Right kidney (tissue), 9 donors: ENCODE data around the gene SRP68.

Experiments used
- DNase-seq: peaks from one replicate; pipeline ENCODE4 v3.0.0-alpha.2; 2016
- long read RNA-seq, 8 donors: transcript quantifications; one replicate each; lab custom pipeline, GENCODE V29; 2026

SRP68 gene
- long read RNA-seq, donor 1, transcript SRP68-201 (16 exons, 2,649 nt): major isoform, 18 of 20 reads
- long read RNA-seq, donor 1, partial matches to known transcripts: 0 of 20 reads
- long read RNA-seq, donor 1, other reads (novel, unspliced or antisense): 0 of 20 reads
- long read RNA-seq, donor 2, transcript SRP68-201 (16 exons, 2,649 nt): major isoform, 8 of 8 reads
- long read RNA-seq, donor 2, partial matches to known transcripts: 0 of 8 reads
- long read RNA-seq, donor 2, other reads (novel, unspliced or antisense): 0 of 8 reads
- long read RNA-seq, donor 3, transcript SRP68-201 (16 exons, 2,649 nt): major isoform, 11 of 21 reads
- long read RNA-seq, donor 3, partial matches to known transcripts: 8 of 21 reads
- long read RNA-seq, donor 3, other reads (novel, unspliced or antisense): 0 of 21 reads
- long read RNA-seq, donor 4, transcript SRP68-201 (16 exons, 2,649 nt): major isoform, 16 of 19 reads
- long read RNA-seq, donor 4, partial matches to known transcripts: 0 of 19 reads
- long read RNA-seq, donor 4, other reads (novel, unspliced or antisense): 0 of 19 reads
- long read RNA-seq, donor 5, transcript SRP68-201 (16 exons, 2,649 nt): major isoform, 15 of 17 reads
- long read RNA-seq, donor 5, partial matches to known transcripts: 0 of 17 reads
- long read RNA-seq, donor 5, other reads (novel, unspliced or antisense): 0 of 17 reads
- long read RNA-seq, donor 6, transcript SRP68-201 (16 exons, 2,649 nt): major isoform, 6 of 7 reads
- long read RNA-seq, donor 6, partial matches to known transcripts: 0 of 7 reads
- long read RNA-seq, donor 6, other reads (novel, unspliced or antisense): 0 of 7 reads
- long read RNA-seq, donor 7: 0 reads
- long read RNA-seq, donor 8, transcript SRP68-201 (16 exons, 2,649 nt): major isoform, 24 of 25 reads
- long read RNA-seq, donor 8, partial matches to known transcripts: 0 of 25 reads
- long read RNA-seq, donor 8, other reads (novel, unspliced or antisense): 0 of 25 reads

DNA sequence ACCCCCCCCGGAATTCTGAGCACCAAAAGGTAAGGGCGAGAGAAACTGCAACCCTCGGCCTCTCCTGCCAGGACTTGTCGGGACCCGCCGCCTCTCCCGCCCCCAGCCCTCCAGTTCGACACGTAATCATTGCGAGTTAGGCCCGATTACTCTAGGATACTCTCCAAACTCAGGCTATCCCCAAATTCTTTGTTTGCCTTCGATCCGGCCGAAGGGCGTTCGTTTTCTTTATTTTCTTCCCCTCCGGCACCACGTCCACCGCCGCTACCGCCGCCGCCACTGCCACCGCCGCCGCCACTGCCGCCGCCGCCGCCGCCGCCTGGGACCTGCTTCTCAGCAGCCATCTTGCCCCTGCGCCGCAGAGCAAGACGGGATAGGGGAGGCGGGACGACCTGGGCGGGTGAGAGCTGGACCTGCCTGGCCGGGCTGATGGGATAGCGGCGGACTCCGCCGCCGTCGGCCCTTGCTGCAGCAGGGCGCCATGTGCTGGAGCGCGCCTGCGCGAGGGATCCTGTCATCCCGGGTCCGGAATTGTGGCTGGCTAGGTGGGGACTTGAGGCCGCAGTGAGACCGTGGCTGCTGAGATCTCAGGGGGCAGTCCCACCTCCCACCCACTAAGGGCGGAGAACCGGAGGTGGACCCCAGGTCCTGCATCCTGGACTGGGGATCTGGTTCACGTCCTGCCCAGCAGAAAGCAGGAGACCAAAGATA, at the start of gene SRP68:
Gene SRP68, minus strand, starts transcription at position 370 of the 711 bp plus-strand sequence. Its CDS starts 26 bp downstream, at position 344.
- peak; percentile 81 for DNase-seq

DNA sequence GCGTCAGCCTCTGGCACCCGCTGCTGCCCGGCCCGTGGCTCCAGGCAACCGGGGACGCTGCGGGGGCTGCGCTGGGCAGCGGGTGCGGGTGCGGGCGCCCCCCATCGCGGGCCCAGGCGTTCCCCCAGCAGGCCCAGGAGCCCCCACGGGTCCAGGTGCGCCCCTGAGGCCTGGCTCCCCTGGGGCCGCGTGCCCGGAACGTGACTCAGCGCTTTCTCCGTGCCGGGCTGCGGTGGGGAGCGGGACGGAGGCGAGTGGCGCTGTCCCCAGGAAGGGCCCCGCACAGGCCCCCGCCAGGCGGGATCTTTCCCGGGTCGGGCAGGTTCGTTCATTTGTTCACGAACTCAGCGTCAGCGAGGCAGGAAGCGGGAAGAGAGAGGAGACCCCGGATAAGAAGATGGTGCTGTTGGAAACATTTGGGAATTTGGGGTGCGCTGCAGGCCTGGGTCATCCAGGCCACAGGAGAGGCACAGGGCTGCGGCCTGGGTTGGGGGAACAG, 49.7 kb upstream of the SRP68 start:
- DNase-seq: no peak

- no peak for DNase-seq
Measured at GRCh38 chr17:76120658-76121008, 48.3 kb upstream of the SRP68 start.

DNA sequence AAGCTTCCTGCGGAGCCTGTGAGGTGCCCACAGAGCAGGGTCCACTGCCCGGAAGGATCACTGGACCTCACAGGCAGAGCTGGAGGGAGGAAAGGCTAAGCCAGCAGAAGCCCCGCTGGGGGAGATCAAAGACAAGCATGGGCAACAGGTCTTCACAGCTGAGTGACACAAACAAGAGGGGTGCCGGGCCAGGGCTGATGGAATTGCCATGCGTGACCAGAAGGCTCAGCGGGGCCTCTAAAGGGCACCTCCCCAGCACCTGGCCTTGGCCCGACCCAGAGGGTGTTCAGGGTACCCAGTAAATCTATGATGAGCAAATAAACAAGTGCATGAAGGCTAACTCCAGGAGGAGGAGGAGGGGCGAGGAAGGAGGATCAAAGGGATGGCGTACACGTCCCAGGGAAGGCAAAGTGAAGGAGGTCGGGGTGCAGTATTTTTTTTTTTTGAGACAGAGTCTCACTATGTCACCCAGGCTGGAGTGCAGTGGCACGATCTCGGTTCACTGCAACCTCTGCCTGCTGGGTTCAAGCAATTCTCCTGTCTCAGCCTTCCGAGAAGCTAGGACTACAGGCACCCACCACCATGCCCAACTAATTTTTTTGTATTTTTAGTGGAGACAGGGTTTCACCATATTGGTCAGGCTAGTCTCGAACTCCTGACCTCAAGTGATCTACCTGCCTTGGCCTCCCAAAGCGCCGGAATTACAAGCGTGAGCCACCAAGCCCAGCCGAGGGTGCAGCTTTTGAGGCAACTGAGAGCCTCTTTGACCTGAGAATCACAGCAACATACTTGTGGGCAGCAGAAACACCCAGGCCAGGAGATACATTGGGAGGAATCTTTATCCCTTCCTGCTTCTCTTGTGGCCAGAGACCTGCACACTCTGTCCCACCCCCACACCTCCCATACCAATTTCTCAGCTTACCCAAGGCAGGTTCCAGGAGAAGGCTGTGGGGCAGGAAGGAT, 47.4 kb upstream of the SRP68 start:
- peak; percentile 46 for DNase-seq

DNA sequence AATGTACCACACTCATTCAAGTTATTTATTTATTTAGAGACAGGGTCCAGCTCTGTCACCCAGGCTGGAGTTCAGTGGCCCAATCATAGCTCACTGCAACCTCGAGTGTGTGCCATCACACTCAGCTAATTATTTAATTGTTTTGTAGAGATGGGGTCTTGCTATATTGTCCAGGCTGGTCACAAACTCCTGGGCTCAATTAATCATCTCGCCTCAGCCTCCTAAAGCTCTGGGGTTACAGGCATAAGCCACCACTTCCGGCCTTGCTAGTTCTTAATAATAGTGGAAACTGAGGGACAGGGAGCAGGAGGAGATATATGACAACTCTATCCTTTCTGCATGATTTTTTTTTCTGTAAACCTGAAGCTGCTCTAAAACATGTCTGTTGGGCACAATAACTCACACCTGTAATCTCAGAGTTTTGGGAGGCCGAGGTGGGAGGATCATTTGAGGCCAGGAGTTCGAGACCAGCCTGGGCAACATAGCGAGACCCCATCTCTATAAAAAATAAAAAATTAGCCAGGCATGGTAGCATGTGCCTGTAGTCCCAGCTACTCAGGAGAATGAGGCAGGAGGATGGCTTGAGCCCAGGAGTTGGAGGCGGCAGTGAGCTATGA, 42.9 kb upstream of the SRP68 start:
- no peak for DNase-seq

- DNase-seq: no peak
Measured at GRCh38 chr17:76111956-76112355, 39.6 kb upstream of the SRP68 start.

DNA sequence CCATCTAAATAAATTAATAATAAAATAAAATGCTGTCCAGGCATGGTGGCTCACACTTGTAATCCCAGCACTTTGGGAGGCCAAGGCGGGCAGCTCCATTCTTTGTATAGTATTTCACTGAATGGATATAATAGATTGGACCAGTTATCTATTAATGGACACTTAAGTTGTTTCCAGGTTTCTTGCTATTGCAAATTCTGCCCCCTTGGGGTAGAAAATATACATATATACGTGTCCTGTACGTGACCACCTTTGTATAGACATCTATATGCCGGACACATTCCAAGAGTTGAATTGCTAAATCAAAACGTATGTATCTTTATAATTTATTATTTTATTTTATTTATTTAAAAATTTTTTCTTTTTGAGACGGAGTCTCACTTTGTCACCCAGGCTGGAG, 35.2 kb upstream of the SRP68 start:
- no peak for DNase-seq

DNA sequence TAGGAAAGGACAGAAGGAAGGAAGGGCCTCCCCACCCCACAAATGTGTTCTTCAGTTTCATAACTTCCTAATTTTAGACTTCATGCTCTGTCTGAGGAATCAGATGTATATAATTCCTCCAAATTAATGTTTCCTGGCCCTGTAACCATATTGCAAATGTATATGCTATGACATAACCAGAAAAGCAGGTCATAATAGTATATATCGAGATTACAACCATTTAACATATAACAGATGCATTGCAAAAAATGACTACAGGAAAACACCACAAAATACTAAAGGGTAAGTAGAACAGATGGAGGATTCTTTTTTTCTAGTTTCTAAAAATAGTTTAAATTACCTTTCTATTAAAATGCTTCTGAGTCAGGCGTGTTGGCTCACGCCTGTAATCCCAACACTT, 34.4 kb upstream of the SRP68 start:
- DNase-seq: no peak

DNA sequence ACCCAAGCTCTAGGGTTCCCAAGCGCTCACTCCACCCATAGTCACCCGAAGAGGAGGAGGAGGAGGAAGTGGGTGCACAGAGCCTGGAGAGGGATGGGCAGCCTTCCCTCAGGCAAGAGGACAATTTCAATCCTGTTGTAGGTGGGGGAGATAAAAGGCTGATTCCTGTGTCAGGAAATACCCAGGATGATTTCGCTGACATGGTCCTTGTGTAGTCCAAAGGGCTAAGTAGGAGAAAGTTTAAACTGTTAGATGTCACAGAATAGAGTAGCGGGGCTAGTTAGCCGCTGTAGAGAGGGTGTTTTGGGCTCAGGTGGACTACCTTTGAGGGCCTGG, 32.5 kb upstream of the SRP68 start:
- DNase-seq: no peak

DNA sequence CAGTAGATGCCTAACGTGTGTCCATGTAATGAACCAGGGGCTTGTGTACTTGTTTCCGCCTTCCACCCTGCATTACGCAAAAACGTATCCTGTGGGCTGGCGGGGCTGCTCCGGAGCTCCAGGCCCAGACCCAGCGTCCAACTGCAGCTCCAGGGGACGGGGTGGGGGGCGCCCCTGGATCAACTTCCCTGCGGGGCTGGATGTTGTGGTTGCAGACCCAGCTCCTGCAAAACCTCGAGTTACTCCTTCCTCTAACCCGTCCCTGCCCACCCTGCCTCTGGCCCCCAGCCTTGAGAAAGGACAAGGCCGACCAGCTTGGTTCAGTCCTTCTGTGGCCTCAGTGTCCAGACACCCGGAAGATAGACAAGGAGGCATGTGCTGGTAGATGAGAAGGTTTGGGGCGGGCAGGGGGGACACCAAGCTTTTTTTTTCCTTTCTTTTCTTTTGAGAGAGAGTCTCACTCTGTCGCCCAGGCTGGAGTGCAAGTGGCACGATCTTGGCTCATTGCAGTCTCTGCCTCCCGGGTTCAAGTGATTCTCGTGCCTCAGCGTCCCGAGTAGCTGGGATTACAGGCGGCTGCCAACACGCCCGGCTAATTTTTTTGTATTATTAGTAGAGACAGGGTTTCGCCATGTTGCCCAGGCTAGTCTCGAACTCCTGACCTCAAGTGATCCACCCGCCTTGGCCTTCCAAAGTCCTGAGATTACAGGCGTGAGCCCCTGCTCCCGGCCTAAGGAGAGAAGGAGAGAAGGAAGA, 32.0 kb upstream of the SRP68 start:
- no peak for DNase-seq

- peak; percentile 92 for DNase-seq
Measured at GRCh38 chr17:76103274-76104139, 31.2 kb upstream of the SRP68 start, which contains the start of gene EXOC7. EXOC7 (minus strand) TSS chr17:76103787; CDS start chr17:76103692, 95 bp downstream.

DNA sequence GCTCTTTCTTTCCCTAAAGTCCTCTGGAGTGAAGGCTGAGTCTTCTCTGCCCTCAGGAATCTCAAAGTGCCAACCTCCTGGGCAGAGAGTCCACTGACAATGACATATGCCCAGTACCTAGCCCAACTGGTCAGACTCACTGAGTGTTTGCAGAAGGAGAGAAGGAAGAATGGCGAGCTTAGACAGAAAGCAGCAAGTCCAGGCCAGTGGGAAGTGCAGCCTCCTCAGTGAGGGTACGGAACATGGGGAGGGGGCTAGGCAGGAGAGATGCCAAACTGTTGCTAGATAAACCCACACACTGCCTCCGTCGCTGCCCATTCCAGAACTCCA, 30.6 kb upstream of the SRP68 start:
- no peak for DNase-seq

DNA sequence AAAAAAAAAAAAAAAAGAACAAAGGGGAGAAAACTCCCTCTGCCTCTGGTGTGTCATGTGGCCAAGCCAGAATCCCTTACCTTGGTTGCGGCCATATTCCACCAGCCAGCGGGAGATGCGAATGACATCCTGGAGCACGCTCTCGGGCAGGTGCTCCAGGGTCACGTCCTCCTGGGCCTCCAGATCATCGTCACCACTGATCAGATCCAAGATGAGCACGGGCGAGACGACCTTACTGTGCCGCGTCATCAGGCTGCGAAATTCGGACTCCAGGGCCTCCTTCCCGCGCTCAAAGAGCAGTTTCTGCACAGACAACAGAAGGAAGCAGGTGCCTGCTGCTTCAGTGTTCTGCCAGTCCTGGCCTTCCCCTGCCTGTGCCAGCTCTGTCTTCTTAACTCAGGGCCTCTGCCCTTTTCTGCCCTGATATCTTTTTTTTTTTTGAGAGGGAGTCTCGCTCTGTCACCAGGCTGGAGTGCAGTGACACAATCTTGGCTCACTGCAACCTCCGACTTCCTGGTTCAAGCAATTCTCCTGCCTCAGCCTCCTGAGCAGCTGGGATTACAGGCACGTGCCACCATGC, 25.5 kb upstream of the SRP68 start:
- DNase-seq: no peak

DNA sequence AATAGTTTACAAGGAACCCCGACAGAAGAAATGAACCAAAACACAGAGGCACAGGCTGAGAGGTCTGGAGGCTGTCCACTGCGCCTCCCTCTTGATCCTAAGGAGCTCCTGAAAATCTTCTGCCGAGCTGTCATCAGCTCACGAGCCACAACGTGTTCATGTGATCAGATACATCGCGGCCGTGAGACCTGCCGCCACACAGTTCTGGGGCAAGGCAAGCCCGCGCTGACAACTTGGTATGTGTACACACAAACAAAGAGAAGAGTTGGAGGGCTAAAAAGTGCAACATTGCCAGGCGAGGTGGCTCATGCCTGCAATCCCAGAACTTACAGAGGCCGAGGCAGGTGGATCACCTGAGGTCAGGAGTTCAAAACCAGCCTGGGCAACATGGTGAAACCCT, 23.6 kb upstream of the SRP68 start:
- no peak for DNase-seq

- no peak for DNase-seq
Measured at GRCh38 chr17:76094046-76094445, 21.7 kb upstream of the SRP68 start.

GRCh38 chr17:76092526-76093413, 20.5 kb upstream of the SRP68 start:
- DNase-seq: no peak

DNA sequence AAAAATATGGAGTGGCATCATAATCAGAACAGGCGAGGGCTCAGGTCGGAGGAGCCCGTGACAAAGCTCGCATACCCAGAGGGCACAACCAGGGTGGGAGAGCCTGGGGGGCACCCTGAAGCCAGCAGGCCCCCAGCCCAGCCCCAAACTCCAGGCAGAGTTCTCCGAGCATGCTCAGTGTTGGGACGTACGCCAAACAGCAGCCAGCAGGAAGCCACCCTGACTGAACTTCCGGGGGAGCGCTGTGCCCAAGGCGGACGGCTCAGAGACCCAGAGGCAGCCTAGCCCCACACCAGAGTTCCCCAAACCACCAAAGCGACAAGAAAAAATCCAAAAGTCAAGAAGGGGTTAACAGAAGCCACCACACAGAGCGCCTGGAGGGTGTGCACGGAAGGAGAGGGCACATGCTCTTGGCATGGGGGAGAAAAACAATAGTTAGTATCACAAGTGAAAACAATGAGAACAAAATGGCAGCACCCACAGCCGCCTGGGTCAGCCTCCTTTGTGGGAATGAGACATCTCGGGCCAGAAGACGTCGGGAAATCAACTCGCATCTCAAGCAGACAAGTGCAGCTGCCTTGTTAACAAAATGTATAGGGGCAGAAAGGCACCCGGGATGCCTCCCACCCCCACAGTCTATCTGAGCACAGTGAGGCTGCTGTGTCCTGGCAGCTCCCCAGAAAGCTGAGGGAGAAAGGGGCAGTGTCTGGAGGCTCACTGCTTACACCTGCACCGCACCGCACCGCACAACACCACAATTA, 19.4 kb upstream of the SRP68 start:
- no peak for DNase-seq
